GM21825 (cell line): ENCODE measurements around the gene LPXN.

Source experiments
- ATAC-seq: cut with Tn5 transposase; IDR thresholded peaks from one replicate; pipeline ENCODE4 v1.9.1; 2021; ENCODE audit warnings: mild to moderate bottlenecking, moderate library complexity; ENCODE audit not compliant: unreplicated experiment

Gene LPXN

GRCh38 chr11:58525037-58525614 lies 50.5 kb downstream of the LPXN start:
- peak; percentile 79 for ATAC-seq

GRCh38 chr11:58524232-58525036 lies 51.2 kb downstream of the LPXN start:
- peak; percentile 52 for ATAC-seq

GRCh38 chr11:58513747-58514367 lies 61.8 kb downstream of the LPXN start:
- ATAC-seq: no peak

GRCh38 chr11:58511636-58512035 lies 64.0 kb downstream of the LPXN start:
- no peak for ATAC-seq

- no peak for ATAC-seq
Measured at GRCh38 chr11:58509748-58510147, 65.9 kb downstream of the LPXN start.

GRCh38 chr11:58508814-58509213 lies 66.8 kb downstream of the LPXN start:
- ATAC-seq: no peak

GRCh38 chr11:58508005-58508404 lies 67.7 kb downstream of the LPXN start, which contains the start of gene OR5B21:
Gene OR5B21 (minus strand): TSS chr11:58508105. CDS start chr11:58508105, 0 bp downstream.
- ATAC-seq: no peak

- ATAC-seq: no peak
Measured at GRCh38 chr11:58507355-58507754, 68.3 kb downstream of the LPXN start.

GRCh38 chr11:58506935-58507334 lies 68.7 kb downstream of the LPXN start:
- ATAC-seq: peak; percentile 44

- no peak for ATAC-seq
Measured at GRCh38 chr11:58505849-58506248, 69.8 kb downstream of the LPXN start.

- no peak for ATAC-seq
Measured at GRCh38 chr11:58504232-58504631, 71.4 kb downstream of the LPXN start.

GRCh38 chr11:58503361-58503856 lies 72.2 kb downstream of the LPXN start:
- ATAC-seq: peak; percentile 95

- no peak for ATAC-seq
Measured at GRCh38 chr11:58502004-58502403, 73.7 kb downstream of the LPXN start.

- no peak for ATAC-seq
Measured at GRCh38 chr11:58498464-58498863, 77.2 kb downstream of the LPXN start.

GRCh38 chr11:58497951-58498350 lies 77.7 kb downstream of the LPXN start:
- no peak for ATAC-seq

GRCh38 chr11:58495906-58496305 lies 79.8 kb downstream of the LPXN start:
- peak; percentile 59 for ATAC-seq

GRCh38 chr11:58494101-58494500 lies 81.6 kb downstream of the LPXN start:
- ATAC-seq: no peak

- ATAC-seq: no peak
Measured at GRCh38 chr11:58493676-58494075, 82.0 kb downstream of the LPXN start.

- ATAC-seq: no peak
Measured at GRCh38 chr11:58490827-58491226, 84.8 kb downstream of the LPXN start.

- ATAC-seq: no peak
Measured at GRCh38 chr11:58487170-58487569, 88.5 kb downstream of the LPXN start.

GRCh38 chr11:58485961-58486360 lies 89.7 kb downstream of the LPXN start:
- no peak for ATAC-seq
